PC-9 (cell line): ENCODE data around the gene AFF2. TPM values are rescaled to one million over a fixed set of nuclear protein-coding genes. Genes with fewer than 3 reads are reported as not detected.

Source experiments
- BruUV-seq: library from RNA; stranded (reverse); fragments of 400-500 nt; replicated peaks from 2 replicates; lab custom pipeline; 2021; lab: Mats Ljungman, UMichigan
- CTCF ChIA-PET: fragments of 300-600 bp; sonication (Branson Sonifier 250); formaldehyde crosslinking; loops from one replicate; lab custom pipeline; 2022; ENCODE audit warnings: antibody characterized with exemption; lab: Charles Lee
- POLR2A ChIA-PET: fragments of 300-600 bp; sonication (Branson Sonifier 250); formaldehyde crosslinking; loops from one replicate; lab custom pipeline; 2022; ENCODE audit warnings: antibody characterized with exemption; ENCODE audit not compliant: unreplicated experiment; lab: Charles Lee
- DNase-seq, 2 experiments: peaks; one replicate each; pipeline versions ENCODE4 v3.0.0 to v3.0.0-alpha.2; 2015 to 2022; ENCODE audit warnings: mixed read lengths in 1 of 2
- H2AFZ ChIP-seq: fragments of 200-600 bp; sonication (generic); 2 replicates; pipeline ENCODE4 v1.8.1; 2017; ENCODE audit warnings: antibody characterized with exemption
- H3F3A ChIP-seq: fragments of 200-600 bp; sonication (generic); 2 replicates; pipeline ENCODE4 v1.8.1; 2017; ENCODE audit warnings: antibody characterized with exemption, mild to moderate bottlenecking, low read depth; ENCODE audit not compliant: insufficient read depth
- H3K27ac ChIP-seq: fragments of 200-600 bp; sonication (generic); 2 replicates; pipeline ENCODE4 v1.6.1; 2016; ENCODE audit warnings: mixed run types
- H3K27me3 ChIP-seq: fragments of 200-600 bp; sonication (generic); 2 replicates; pipeline ENCODE4 v1.6.1; 2016; ENCODE audit warnings: low read depth, mixed run types; ENCODE audit not compliant: insufficient read depth
- H3K36me3 ChIP-seq: fragments of 200-600 bp; sonication (generic); 2 replicates; pipeline ENCODE4 v1.6.1; 2016; ENCODE audit warnings: low read depth, mixed run types
- H3K4me1 ChIP-seq: fragments of 200-600 bp; sonication (generic); replicated peaks from 2 replicates; pipeline ENCODE4 v1.6.1; 2016; ENCODE audit warnings: mixed run types; ENCODE audit not compliant: insufficient read depth
- H3K4me2 ChIP-seq: fragments of 200-600 bp; sonication (generic); 2 replicates; pipeline ENCODE4 v1.6.1; 2017; ENCODE audit warnings: mixed run types
- H3K4me3 ChIP-seq: fragments of 200-600 bp; sonication (generic); 2 replicates; pipeline ENCODE4 v1.6.1; 2016; ENCODE audit warnings: mixed run types
- H3K79me2 ChIP-seq: fragments of 200-600 bp; sonication (generic); 2 replicates; pipeline ENCODE4 v1.6.1; 2017; ENCODE audit warnings: low read depth, mixed run types
- H3K9me2 ChIP-seq: fragments of 200-600 bp; sonication (generic); 2 replicates; pipeline ENCODE4 v1.8.1; 2017; ENCODE audit warnings: mild to moderate bottlenecking; ENCODE audit not compliant: insufficient read depth
- H3K9me3 ChIP-seq: fragments of 200-600 bp; sonication (generic); 2 replicates; pipeline ENCODE4 v1.8.1; 2016; ENCODE audit warnings: low read depth; ENCODE audit not compliant: insufficient read depth
- H4K20me1 ChIP-seq: fragments of 200-600 bp; sonication (generic); 2 replicates; pipeline ENCODE4 v1.8.1; 2017; ENCODE audit not compliant: insufficient read depth
- CTCF ChIP-seq: fragments of 200-600 bp; sonication (generic); conservative IDR thresholded peaks from 2 replicates; pipeline ENCODE4 v1.6.1; 2017; ENCODE audit warnings: mixed run types, antibody characterized with exemption, mild to moderate bottlenecking, moderate library complexity
- EZH2 ChIP-seq: fragments of 200-600 bp; sonication (generic); IDR thresholded peaks from 2 replicates; pipeline ENCODE4 v1.8.0; 2017; ENCODE audit warnings: antibody characterized with exemption, low read depth
- intact Hi-C: fragments of 100-400 bp; cut with micrococcal nuclease; formaldehyde crosslinking; loops from one replicate; pipeline ENCODE4 v1.10.0; 2022; ENCODE audit not compliant: unreplicated experiment
- total RNA-seq: library from RNA; stranded (reverse); gene quantifications from 2 replicates; pipeline ENCODE4 v1.2.3, GENCODE V29; 2021

The AFF2 gene
- total RNA-seq, 1 experiment from 2014 or later = not detected

- Histone ChIP-seq H3F3A (no peaks in the 10 kb centered on the region), H3K4me3 (no peak overlapping the region), H2AFZ (no peak overlapping the region), H3K9me3 (no peaks in the 10 kb centered on the region), H3K9me2 (no peaks in the 10 kb centered on the region), H3K27me3 (0 out of 2 replicates have a peak, but pooled peaks cover 8% of the 10 kb centered on the region), H3K4me1 (no peaks in the 10 kb centered on the region), H3K36me3 (no peaks in the 10 kb centered on the region), H4K20me1 (no peaks in the 10 kb centered on the region), H3K27ac (no peak overlapping the region), H3K4me2 (no peak overlapping the region), H3K79me2 (no peaks in the 10 kb centered on the region)
- CTCF ChIA-PET = no interaction called here
- DNase-seq = no peak
- no TSS peak for BruUV-seq
- POLR2A ChIA-PET = no interaction called here
- TF ChIP-seq EZH2 (no peak), CTCF (no peak)
- intact Hi-C loops = no loop called here
Observed at GRCh38 chrX:148542481-148543255, 42.3 kb downstream of the AFF2 start.

DNA sequence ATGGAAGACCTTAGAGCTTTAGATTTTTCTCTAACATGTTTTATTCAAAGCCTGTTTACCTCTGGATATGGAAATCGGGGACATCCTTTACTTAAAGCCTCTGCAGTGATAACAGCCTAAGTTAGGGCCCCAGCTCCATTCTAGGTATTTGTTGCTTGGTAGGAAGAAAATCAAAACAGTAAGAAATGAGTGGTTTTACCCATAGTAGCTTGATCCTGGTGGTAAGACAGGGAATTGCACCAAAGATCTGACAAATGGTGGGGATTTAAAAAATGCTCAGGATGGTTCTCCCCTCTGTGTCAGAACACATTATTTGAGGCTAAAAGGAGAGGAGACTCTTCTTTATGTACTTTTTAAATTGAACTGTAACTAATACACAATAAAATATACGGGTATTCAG lies 52.4 kb downstream of the AFF2 start:
- no peak for DNase-seq
- Histone ChIP-seq H3K4me1 (no peaks in the 10 kb centered on the region), H3K27me3 (0 out of 2 replicates have a peak, but pooled peaks cover 14% of the 10 kb centered on the region), H3F3A (no peaks in the 10 kb centered on the region), H2AFZ (no peak overlapping the region), H3K4me2 (no peak overlapping the region), H3K9me2 (no peaks in the 10 kb centered on the region), H3K36me3 (no peaks in the 10 kb centered on the region), H3K27ac (no peak overlapping the region), H3K79me2 (no peaks in the 10 kb centered on the region), H3K4me3 (no peak overlapping the region), H4K20me1 (no peaks in the 10 kb centered on the region), H3K9me3 (no peaks in the 10 kb centered on the region)
- ChIA-PET CTCF (no interaction called here), POLR2A (no interaction called here)
- BruUV-seq = no TSS peak
- TF ChIP-seq CTCF (peak; percentile 54; the same call in 1 of the 2 replicates), EZH2 (no peak)
- intact Hi-C loops = no loop called here

DNA sequence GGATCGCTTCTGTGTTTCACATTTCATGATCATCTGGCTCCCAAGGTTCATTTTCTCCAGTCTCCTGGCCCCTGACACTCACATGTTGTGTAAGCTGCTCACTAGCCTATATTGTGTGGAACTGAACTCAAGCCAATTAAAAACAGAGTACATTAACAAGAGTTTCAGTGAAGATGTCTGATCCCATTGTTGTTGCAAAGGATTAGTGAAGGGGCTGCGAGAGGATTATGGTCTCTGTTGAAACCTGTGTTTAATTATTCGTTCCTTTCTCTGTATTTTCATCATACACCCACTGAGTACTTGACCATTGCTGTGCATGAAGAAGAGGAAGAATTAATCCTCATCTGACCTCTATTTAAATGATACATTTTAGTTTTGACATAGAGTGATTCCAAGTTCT lies 54.7 kb downstream of the AFF2 start:
- ChIA-PET POLR2A (no interaction called here), CTCF (no interaction called here)
- H3K4me3 ChIP-seq = no peak overlapping the region
- H3K9me3 ChIP-seq = no peaks in the 10 kb centered on the region
- TF ChIP-seq EZH2 (no peak), CTCF (no peak)
- no peak for DNase-seq
- intact Hi-C loops = no loop called here
- no peaks in the 10 kb centered on the region for H3K79me2 ChIP-seq
- H3K9me2 ChIP-seq = no peaks in the 10 kb centered on the region
- H3F3A ChIP-seq = no peaks in the 10 kb centered on the region
- no peak overlapping the region for H2AFZ ChIP-seq
- no peaks in the 10 kb centered on the region for H3K36me3 ChIP-seq
- H3K4me2 ChIP-seq = no peak overlapping the region
- no peaks in the 10 kb centered on the region for H4K20me1 ChIP-seq
- no peaks in the 10 kb centered on the region for H3K4me1 ChIP-seq
- 0 out of 2 replicates have a peak, but pooled peaks cover 6% of the 10 kb centered on the region for H3K27me3 ChIP-seq
- no peak overlapping the region for H3K27ac ChIP-seq
- no TSS peak for BruUV-seq
